DOHH2 (cell line): Measurements from ENCODE around the gene OLFML1.

ENCODE experiments used
- CTCF ChIP-seq: fragments of 200-600 bp; sonication (generic); IDR thresholded peaks from one replicate; pipeline ENCODE4 v1.5.1; 2014; ENCODE audit warnings: antibody characterized with exemption, mild to moderate bottlenecking, low read depth, low read length; ENCODE audit not compliant: poor library complexity, severe bottlenecking
- EZH2phosphoT487 ChIP-seq: fragments of 200-600 bp; sonication (generic); IDR thresholded peaks from 2 replicates; pipeline ENCODE4 v1.6.1; 2017; ENCODE audit warnings: borderline replicate concordance, mild to moderate bottlenecking, antibody characterized with exemption, low read length, moderate library complexity, mixed read lengths

- TF ChIP-seq CTCF (no peak), EZH2phosphoT487 (no peak)
Observed at GRCh38 chr11:7532405-7533145, 47.3 kb downstream of the OLFML1 start.
